SH-SY5Y (cell line): ENCODE measurements around the gene CUL1.

ENCODE experiments used
- GATA2 ChIP-seq: IDR thresholded peaks from 2 replicates; pipeline ENCODE4 v1.6.1; 2011; ENCODE audit warnings: mild to moderate bottlenecking, low read depth, low read length
- GATA3 ChIP-seq: IDR thresholded peaks from 2 replicates; pipeline ENCODE4 v1.6.1; 2011; ENCODE audit warnings: low read depth, mild to moderate bottlenecking, low read length, moderate library complexity

DNA sequence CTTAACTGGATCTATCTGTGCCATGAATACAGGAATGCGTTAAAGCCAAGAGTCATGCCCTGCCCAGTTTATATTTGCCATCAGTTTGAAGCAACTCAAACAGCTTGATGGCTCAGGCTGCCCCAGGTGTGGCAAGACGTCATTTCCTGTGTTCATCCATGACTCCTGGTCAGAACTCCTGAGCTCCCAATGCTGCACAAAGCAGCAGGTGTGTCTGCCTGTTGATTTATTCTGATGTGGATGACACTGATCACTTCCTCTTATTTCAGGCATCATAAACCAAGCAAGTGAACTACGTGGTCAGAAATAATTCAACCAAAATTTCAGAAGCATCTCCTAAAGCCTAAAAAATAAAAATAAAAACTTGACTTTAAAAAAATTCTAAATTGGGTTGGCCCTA lies 116.9 kb downstream of the CUL1 start:
- TF ChIP-seq GATA3: no peak
- no peak for TF ChIP-seq GATA2
